K562 (cell line): ENCODE results near the gene DTNA. TPM values are rescaled to one million over a fixed set of nuclear protein-coding genes. Genes with fewer than 3 reads are reported as not detected.

Experiments
- ATAC-seq: fragments of 200-7000 bp; cut with Tn5 transposase; 3 replicates; pipeline ENCODE4 v1.9.1; 2020; ENCODE audit warnings: moderate library complexity
- BruUV-seq: library from RNA; stranded (reverse); fragments of 400-500 nt; replicated peaks from 2 replicates; lab custom pipeline; 2021; lab: Mats Ljungman, UMichigan
- CTCF ChIA-PET: fragments of 300-600 bp; formaldehyde crosslinking; extraction: SDS; loops from one replicate; lab custom pipeline; 2021; ENCODE audit warnings: low intra/inter-chr PET ratio; lab: Yijun Ruan, JAX
- POLR2A ChIA-PET: fragments of 300-600, 350-650 bp; sonication (Branson Sonifier 250); formaldehyde crosslinking; extraction: SDS; loops from one replicate; lab custom pipeline; 2021; ENCODE audit warnings: antibody characterized with exemption, inconsistent platforms; lab: Yijun Ruan, JAX
- DNase-seq, 4 experiments: peaks; one replicate each; pipeline versions ENCODE4 v3.0.0 to v3.0.0-alpha.2; 2011 to 2018; ENCODE audit warnings: low spot score in 3 of 4, mixed read lengths in 3 of 4; ENCODE audit errors: extremely low read depth in 1 of 4
- FAIRE-seq: peaks from 2 replicates; lab custom pipeline; 2011; peaks lifted over from hg19 to GRCh38; lab: Jason Lieb, UNC
- H2AFZ ChIP-seq: 2 replicates; pipeline ENCODE4 v1.6.0; 2011; ENCODE audit warnings: low read depth, low read length, control low read depth, inconsistent platforms
- H3K27ac ChIP-seq: fragments of 200-600 bp; 3 replicates; pipeline ENCODE4 v1.8.0; 2011; ENCODE audit warnings: low read depth, mild to moderate bottlenecking, control low read depth, inconsistent platforms, low read length, moderate library complexity, mixed read lengths; ENCODE audit errors: extremely low read depth
- H3K27me3 ChIP-seq, 2 experiments: fragments of 300-600 bp in 1 of 2; 2 replicates in 1 of 2; 3 replicates in 1 of 2; pipeline versions ENCODE4 v1.6.0 to v1.8.0; 2011; ENCODE audit warnings: inconsistent platforms in 2 of 2, low read length in 2 of 2, mild to moderate bottlenecking in 1 of 2, mixed read lengths in 1 of 2, moderate library complexity in 1 of 2; ENCODE audit not compliant: control insufficient read depth in 2 of 2, insufficient read depth in 2 of 2
- H3K36me3 ChIP-seq: fragments of 300-600 bp; 3 replicates; pipeline ENCODE4 v1.8.0; 2011; ENCODE audit warnings: mild to moderate bottlenecking, low read length, inconsistent platforms; ENCODE audit not compliant: control insufficient read depth, insufficient read depth
- H3K4me1 ChIP-seq, 2 experiments: fragments of 200-600 bp in 1 of 2; replicated peaks in 1 of 2; 2 replicates in 1 of 2; 3 replicates in 1 of 2; pipeline versions ENCODE4 v1.5.1 to v1.8.0; 2011; ENCODE audit warnings: inconsistent platforms in 2 of 2, low read length in 2 of 2, mild to moderate bottlenecking in 1 of 2, mixed read lengths in 1 of 2, moderate library complexity in 1 of 2; ENCODE audit not compliant: control insufficient read depth in 2 of 2, insufficient read depth in 2 of 2
- H3K4me2 ChIP-seq: 2 replicates; pipeline ENCODE4 v1.6.1; 2011; ENCODE audit warnings: low read length, control low read depth, inconsistent platforms, mixed read lengths; ENCODE audit not compliant: insufficient read depth
- H3K4me3 ChIP-seq: fragments of 200-600 bp; sonication (generic), shearing (Covaris generic); 2 replicates; pipeline ENCODE4 v1.5.1; 2016; ENCODE audit warnings: control low read depth, inconsistent platforms
- H3K79me2 ChIP-seq: fragments of 200-600 bp; 3 replicates; pipeline ENCODE4 v1.8.0; 2011; ENCODE audit warnings: low read length, inconsistent platforms; ENCODE audit not compliant: control insufficient read depth, insufficient read depth
- H3K9ac ChIP-seq, 2 experiments: 2 replicates each; pipeline versions ENCODE4 v1.6.0 to v1.6.1; 2011; ENCODE audit warnings: low read depth in 2 of 2, low read length in 2 of 2, control low read depth in 1 of 2, inconsistent platforms in 1 of 2, mild to moderate bottlenecking in 1 of 2, mixed read lengths in 1 of 2; ENCODE audit not compliant: insufficient read depth in 1 of 2
- H3K9me1 ChIP-seq: one replicate; pipeline ENCODE4 v1.6.0; 2011; ENCODE audit warnings: inconsistent platforms, mild to moderate bottlenecking, low read length, moderate library complexity; ENCODE audit not compliant: control insufficient read depth, insufficient read depth
- H3K9me3 ChIP-seq: replicated peaks from 2 replicates; pipeline ENCODE4 v1.5.1; 2011; ENCODE audit warnings: low read depth, low read length, inconsistent platforms; ENCODE audit not compliant: control insufficient read depth, insufficient read depth
- H4K20me1 ChIP-seq: replicated peaks from 2 replicates; pipeline ENCODE4 v1.6.1; 2011; ENCODE audit warnings: low read length, inconsistent platforms, mixed read lengths; ENCODE audit not compliant: control insufficient read depth, insufficient read depth
- L3MBTL2 ChIP-seq: fragments of 450-650 bp; IDR thresholded peaks from 2 replicates; pipeline ENCODE4 v1.6.1; 2016; ENCODE audit warnings: mild to moderate bottlenecking, moderate library complexity
- MYNN ChIP-seq, 2 experiments: sonication (generic); formaldehyde crosslinking in 1 of 2; IDR thresholded peaks; 2 replicates each; pipeline versions ENCODE4 v1.5.0 to v1.6.1; 2016 to 2020; ENCODE audit warnings: antibody characterized with exemption in 1 of 2, missing genetic modification reagents in 1 of 2
- RAD21 ChIP-seq, 2 experiments: fragments of 250-450 bp in 1 of 2; fragments of 450-650 bp in 1 of 2; sonication (Bioruptor Pico) in 1 of 2; formaldehyde crosslinking in 1 of 2; IDR thresholded peaks in 1 of 2; conservative IDR thresholded peaks in 1 of 2; 2 replicates each; pipeline versions ENCODE4 v1.4.0 to v1.8.0; 2020 to 2022; ENCODE audit warnings: mild to moderate bottlenecking in 2 of 2, moderate library complexity in 1 of 2
- RUNX1 ChIP-seq: sonication (generic); IDR thresholded peaks from 2 replicates; pipeline ENCODE4 v1.6.1; 2016; ENCODE audit warnings: antibody characterized with exemption, low read depth
- SRF ChIP-seq, 2 experiments: fragments of 250-450, 450-650 bp in 1 of 2; sonication (Bioruptor Pico) in 1 of 2; sonication (generic) in 1 of 2; formaldehyde crosslinking; IDR thresholded peaks; 2 replicates each; pipeline versions ENCODE4 v1.5.0 to v1.5.1; 2020 to 2022; ENCODE audit warnings: mild to moderate bottlenecking in 1 of 2, missing genetic modification reagents in 1 of 2
- TCF7L2 ChIP-seq: fragments of 150-350 bp; IDR thresholded peaks from 2 replicates; pipeline ENCODE4 v1.6.1; 2016; ENCODE audit warnings: low read depth, mild to moderate bottlenecking, low read length, moderate library complexity
- ZNF76 ChIP-seq: fragments of 250-450 bp; sonication (Bioruptor Pico); IDR thresholded peaks from 2 replicates; pipeline ENCODE4 v1.4.0; 2020; ENCODE audit warnings: mild to moderate bottlenecking, moderate library complexity, borderline replicate concordance
- WGBS: fragments of 100-300 bp; shearing (Covaris generic); methylation state at CpG from one replicate; pipeline ENCODE4 v1.1.6; 2016; ENCODE audit warnings: low coverage, mixed read lengths; ENCODE audit not compliant: insufficient coverage; ENCODE audit errors: missing lambda C conversion rate; 5-methylcytosine and 5-hydroxymethylcytosine counted together
- in situ Hi-C: fragments of 300-500 bp; cut with MboI; formaldehyde crosslinking; loops from 4 replicates; pipeline ENCODE4 v1.15.0; 2018; ENCODE audit warnings: inconsistent platforms, mixed read lengths
- intact Hi-C: fragments of 100-400 bp; cut with micrococcal nuclease; formaldehyde crosslinking; loops from 2 replicates; pipeline ENCODE4 v1.14.2; 2022
- polyA plus RNA-seq, 8 experiments: library from polyadenylated mRNA; depleted of rRNA in 4 of 8; stranded (reverse) in 5 of 8; unstranded in 3 of 8; fragments of >200 nt; fragmentation: Nextera tagmentation in 2 of 8; fragmentation: Illumina TruSeq in 1 of 8; extraction: Ambion mirVana in 2 of 8; extraction: Trizol in 1 of 8; gene quantifications; 2 replicates each; pipeline versions ENCODE4 v1.2.1 to v1.2.3, GENCODE V29; 2011 to 2014; ENCODE audit warnings: inconsistent platforms in 1 of 8, missing spikeins in 1 of 8
- total RNA-seq, 7 experiments: library from RNA; depleted of rRNA in 6 of 7; stranded (reverse); fragments of >200 nt in 6 of 7; fragmentation: Illumina TruSeq in 2 of 7; extraction: Trizol in 2 of 7; gene quantifications; 2 replicates each; pipeline versions ENCODE4 v1.2.1 to v1.2.3, GENCODE V29; 2011 to 2021; ENCODE audit warnings: low replicate concordance in 1 of 7
- TF ChIP-seq, protein P1 (sequence below): sonication (generic); formaldehyde crosslinking; IDR thresholded peaks from 2 replicates; pipeline ENCODE4 v1.8.1; 2023; ENCODE audit warnings: mild to moderate bottlenecking, missing genetic modification reagents
- TF ChIP-seq, protein P2 (sequence below): sonication (generic); formaldehyde crosslinking; IDR thresholded peaks from 2 replicates; pipeline ENCODE4 v1.8.1; 2022; ENCODE audit warnings: missing genetic modification reagents

DTNA gene
- total and polyA plus RNA-seq, 9 of the 15 experiments (the other 6 are each of a cell fraction or from before 2014, with no cell fraction given) = 0.07 to 2.4 (median 0.22) TPM; not detected in 2

DNA sequence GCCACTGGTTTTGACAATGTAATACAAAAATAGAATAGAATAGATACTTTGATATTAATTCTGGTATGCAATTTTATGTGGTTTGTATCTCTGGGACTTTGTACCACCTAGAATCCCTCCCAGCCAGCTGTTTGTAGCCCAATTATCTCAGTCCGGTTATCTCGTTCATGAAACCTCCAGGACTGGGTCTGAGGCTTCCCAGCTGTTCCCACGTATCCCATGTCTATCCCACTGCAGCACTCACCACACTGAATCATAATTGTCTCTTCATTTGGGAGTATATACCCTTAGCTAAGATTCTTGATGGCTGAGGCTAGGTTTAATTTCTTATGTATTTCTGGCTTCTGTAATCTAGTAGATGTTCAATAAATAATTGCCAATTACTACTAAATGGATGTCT, 226.7 kb downstream of the DTNA start:
- ATAC-seq (no peak), FAIRE-seq (no peak), DNase-seq (no peak)
- no peaks in the 10 kb centered on the region for H3K27me3 ChIP-seq
- H2AFZ ChIP-seq = no peak overlapping the region
- H3K27ac ChIP-seq = no peak overlapping the region
- no peak overlapping the region for H3K4me2 ChIP-seq
- POLR2A ChIA-PET = no interaction called here
- no peaks in the 10 kb centered on the region for H3K4me1 ChIP-seq
- no peaks in the 10 kb centered on the region for H3K9me1 ChIP-seq
- H3K9me3 ChIP-seq = no peaks in the 10 kb centered on the region
- CTCF ChIA-PET = no interaction called here
- H3K36me3 ChIP-seq = no peaks in the 10 kb centered on the region
- intact Hi-C loops (no loop called here), in situ Hi-C loops (no loop called here)
- H3K79me2 ChIP-seq = no peaks in the 10 kb centered on the region
- no peaks in the 10 kb centered on the region for H4K20me1 ChIP-seq
- BruUV-seq = no TSS peak
- no peak overlapping the region for H3K4me3 ChIP-seq
- H3K9ac ChIP-seq = no peak overlapping the region
- 4% methylated on average over 3 of the region's 3 CpGs for WGBS
- no peak for TF ChIP-seq RUNX1
- no peak for TF ChIP-seq MYNN (IDR thresholded peaks at IDR 0.05)
- no peak for TF ChIP-seq MYNN (CRISPR knock-in tag; IDR thresholded peaks at IDR 0.05)
- no peak for TF ChIP-seq ZNF76
- TF ChIP-seq L3MBTL2 = no peak
- no peak for TF ChIP-seq SRF (CRISPR knock-in tag; IDR thresholded peaks at IDR 0.05)
- TF ChIP-seq, protein P1, sequence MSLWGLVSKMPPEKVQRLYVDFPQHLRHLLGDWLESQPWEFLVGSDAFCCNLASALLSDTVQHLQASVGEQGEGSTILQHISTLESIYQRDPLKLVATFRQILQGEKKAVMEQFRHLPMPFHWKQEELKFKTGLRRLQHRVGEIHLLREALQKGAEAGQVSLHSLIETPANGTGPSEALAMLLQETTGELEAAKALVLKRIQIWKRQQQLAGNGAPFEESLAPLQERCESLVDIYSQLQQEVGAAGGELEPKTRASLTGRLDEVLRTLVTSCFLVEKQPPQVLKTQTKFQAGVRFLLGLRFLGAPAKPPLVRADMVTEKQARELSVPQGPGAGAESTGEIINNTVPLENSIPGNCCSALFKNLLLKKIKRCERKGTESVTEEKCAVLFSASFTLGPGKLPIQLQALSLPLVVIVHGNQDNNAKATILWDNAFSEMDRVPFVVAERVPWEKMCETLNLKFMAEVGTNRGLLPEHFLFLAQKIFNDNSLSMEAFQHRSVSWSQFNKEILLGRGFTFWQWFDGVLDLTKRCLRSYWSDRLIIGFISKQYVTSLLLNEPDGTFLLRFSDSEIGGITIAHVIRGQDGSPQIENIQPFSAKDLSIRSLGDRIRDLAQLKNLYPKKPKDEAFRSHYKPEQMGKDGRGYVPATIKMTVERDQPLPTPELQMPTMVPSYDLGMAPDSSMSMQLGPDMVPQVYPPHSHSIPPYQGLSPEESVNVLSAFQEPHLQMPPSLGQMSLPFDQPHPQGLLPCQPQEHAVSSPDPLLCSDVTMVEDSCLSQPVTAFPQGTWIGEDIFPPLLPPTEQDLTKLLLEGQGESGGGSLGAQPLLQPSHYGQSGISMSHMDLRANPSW (CRISPR knock-in tag) = no peak
- no peak for TF ChIP-seq RAD21 (CRISPR knock-in tag; conservative IDR thresholded peaks at IDR 0.05 in 1 of 2, IDR thresholded peaks at IDR 0.05 in 1 of 2)
- TF ChIP-seq TCF7L2 = no peak
- TF ChIP-seq, protein P2, sequence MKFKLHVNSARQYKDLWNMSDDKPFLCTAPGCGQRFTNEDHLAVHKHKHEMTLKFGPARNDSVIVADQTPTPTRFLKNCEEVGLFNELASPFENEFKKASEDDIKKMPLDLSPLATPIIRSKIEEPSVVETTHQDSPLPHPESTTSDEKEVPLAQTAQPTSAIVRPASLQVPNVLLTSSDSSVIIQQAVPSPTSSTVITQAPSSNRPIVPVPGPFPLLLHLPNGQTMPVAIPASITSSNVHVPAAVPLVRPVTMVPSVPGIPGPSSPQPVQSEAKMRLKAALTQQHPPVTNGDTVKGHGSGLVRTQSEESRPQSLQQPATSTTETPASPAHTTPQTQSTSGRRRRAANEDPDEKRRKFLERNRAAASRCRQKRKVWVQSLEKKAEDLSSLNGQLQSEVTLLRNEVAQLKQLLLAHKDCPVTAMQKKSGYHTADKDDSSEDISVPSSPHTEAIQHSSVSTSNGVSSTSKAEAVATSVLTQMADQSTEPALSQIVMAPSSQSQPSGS (CRISPR knock-in tag) = no peak
